ENCODE results near the gene TRPM3.

TRPM3 gene

GRCh38 chr9:70567511-70567910, 553.9 kb downstream of the TRPM3 start:
- DNase-seq: no peak

DNA sequence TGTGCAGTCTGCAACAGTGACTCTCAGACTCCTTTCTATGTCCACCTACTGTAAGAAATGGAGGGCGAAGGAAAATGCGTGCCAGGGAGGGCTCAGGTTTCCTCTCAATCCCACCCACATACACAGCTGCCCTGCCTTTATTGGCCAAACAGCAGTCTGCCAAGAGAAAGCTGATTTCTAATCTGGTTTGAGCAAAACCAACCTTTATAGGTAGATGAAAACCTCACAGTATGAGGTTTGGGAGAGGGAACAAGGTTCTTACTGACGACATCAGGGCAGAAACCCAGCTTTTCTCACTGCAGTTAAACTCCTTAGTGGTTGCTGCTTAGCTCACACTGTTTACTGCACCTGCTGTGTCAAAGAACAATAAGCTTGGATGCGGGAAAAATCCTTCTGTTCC, 554.7 kb downstream of the TRPM3 start:
- no peak for DNase-seq

DNA sequence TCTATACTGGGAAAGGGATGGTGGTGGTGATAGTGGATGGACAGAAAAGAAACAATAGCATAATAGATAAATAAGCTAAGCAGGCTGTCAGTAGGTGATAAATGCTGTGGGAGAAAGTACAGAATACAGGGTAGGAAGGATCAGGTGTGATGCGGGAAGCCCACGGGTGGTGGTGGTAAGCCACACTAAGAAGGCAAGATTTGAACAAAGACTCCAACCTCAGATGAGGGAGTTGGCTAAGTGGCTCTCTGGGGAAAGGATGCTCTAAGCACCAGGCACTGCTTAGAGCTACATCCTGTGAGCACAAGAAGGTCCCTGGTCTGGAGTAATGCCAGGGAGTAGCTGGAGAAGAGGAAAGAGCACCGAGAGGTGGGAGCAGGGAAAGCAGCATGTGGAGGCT, 555.4 kb downstream of the TRPM3 start:
- DNase-seq: no peak

DNA sequence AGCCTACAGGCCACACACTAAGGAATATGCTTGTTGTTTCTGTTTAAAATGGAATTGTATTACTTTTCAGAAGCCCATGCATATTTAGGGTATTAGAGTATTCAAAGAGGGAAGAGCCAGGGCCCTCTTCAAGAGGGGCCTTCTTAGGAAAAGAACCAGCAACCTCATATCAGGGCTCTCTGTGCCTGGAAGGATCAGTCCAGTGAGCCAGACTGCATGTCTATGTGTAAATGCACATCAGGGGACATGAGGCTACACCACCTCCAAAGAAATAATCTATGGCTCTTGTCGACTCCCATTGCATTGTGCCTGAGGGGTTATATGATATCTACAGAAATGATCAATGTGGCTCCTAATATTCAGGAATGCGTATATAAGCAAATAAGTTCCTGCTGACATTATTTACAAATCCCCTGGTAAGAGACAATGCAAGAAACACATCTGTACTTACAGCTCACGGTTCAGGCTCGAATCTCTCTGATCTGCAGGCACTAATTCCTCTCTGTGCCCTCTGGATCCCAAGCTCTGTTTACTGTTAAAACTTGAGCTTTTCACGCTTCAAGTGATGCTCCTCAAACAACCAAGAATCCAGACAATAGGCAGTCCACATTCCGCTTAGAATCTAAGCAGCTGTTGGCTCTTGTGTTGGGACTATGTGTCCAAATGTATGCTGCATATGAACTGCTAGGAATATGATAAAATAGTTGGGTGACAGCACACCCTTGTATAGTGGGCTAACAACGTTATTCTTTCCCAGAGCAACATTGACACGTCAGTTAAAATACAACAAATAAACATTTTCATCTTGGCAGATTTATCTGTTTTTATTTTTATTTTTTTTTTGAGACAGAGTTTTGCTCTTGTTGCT, 556.7 kb downstream of the TRPM3 start:
- DNase-seq: no peak

DNA sequence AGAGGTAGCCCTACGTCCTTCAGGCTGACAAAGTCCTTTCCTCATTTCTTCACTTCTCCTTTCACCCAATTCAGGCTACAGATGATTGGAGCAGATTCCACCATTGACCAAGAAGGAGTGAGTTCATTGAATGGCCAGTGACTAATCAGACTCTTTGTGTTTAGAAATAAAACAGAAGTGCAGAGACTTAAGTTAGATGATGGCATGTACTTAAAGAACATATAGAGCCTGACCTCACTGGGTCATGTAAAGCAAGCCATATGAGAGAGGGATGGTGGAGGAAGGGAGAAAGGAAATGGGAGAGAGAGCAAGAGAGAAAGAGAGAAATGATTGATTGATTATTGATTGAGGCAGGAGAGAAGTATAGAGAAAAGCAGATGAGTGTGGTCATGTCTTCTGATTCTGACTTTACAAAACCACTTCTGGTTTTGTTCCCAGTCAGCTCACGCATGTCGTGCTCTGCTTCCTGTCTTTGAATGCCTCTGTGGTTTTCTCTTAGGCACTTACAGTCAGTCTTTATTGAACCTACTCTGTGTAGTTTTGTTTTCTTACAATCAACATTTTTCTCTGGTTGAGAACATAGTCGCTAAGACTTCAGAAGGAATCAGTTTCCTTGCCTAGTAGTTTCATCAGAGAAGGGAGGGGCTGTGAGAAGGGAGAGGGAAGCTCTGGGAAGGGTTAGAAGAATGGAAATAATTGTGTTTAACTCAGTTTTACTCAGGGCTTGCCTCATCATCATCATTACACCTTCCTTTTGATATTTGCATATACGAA, 557.8 kb downstream of the TRPM3 start:
- DNase-seq: peak; percentile 53 to 57

DNA sequence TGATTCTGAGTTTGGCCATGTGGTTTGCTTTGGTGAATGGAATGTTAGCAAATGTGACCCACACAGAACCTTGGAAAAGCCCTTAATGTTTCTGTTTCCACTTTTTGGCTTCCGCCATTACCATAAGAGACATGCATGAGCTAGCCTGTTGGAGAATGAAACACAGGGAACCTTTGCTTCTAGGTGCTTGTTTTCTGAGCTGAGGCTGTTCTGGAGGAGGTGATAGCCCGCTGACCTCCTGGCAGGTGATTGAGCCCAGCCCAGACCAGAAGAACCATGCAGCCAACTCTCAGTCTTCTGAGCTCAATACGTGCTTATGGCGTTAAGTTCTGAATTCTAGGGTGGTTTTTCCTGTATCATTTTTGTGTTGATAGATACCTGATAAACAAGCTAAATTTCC, 558.4 kb downstream of the TRPM3 start:
- no peak for DNase-seq

DNA sequence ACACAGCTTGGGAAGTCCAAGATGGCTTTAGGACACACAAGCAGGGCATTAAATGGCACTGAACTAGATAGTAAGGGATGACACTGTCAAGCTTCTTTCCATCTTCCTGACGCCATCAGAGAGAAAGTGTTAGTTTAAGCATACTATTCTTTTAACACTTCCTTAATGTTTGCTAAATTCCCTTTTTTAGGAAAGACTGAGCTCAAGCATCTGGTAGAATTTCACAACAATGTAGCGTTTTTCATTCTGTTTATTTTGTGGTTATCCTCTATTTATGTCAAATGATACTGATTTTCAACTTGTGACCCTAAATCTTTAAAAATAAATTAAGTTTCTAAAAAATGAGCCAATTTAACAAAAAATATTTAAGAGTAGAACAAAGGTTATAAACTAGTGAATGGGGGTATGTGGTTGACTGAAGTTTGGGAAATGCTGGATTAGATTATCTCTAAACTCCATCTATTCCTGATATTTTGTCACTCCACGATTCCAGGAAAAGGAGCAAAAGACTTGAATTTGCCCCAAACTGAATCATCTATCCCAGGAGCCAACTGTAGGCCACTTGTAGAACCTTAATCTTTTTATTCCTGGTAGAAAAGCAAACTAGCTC, 559.5 kb downstream of the TRPM3 start:
- no peak for DNase-seq

- no peak for DNase-seq
Measured at GRCh38 chr9:70561111-70561510, 560.3 kb downstream of the TRPM3 start.

DNA sequence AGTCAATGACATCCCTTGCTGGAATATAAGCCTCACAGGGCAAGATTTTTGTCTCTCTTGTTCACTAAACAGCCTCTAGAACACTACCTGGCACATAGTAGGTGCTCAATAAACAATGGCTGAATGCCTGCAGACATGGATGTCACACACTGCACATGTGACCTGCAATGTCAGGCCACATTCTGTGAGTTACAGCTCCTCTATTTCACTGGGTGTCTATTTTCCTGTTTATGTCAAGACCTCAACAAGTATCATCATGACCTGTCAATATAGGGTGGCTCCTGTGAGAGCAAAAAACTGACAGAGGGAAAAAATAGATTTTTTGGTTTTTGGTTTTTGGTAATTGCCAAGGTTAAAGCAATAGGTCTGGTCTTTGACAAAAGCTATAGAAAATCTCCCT, 562.3 kb downstream of the TRPM3 start:
- no peak for DNase-seq

GRCh38 chr9:70557661-70558369, 563.6 kb downstream of the TRPM3 start:
- DNase-seq: no peak

GRCh38 chr9:70556771-70557170, 564.6 kb downstream of the TRPM3 start:
- DNase-seq: no peak

GRCh38 chr9:70554881-70555280, 566.5 kb downstream of the TRPM3 start:
- no peak for DNase-seq

GRCh38 chr9:70553707-70554673, 567.4 kb downstream of the TRPM3 start:
- DNase-seq: no peak

- no peak for DNase-seq
Measured at GRCh38 chr9:70552561-70552960, 568.9 kb downstream of the TRPM3 start.

GRCh38 chr9:70551801-70552200, 569.6 kb downstream of the TRPM3 start:
- DNase-seq: no peak

DNA sequence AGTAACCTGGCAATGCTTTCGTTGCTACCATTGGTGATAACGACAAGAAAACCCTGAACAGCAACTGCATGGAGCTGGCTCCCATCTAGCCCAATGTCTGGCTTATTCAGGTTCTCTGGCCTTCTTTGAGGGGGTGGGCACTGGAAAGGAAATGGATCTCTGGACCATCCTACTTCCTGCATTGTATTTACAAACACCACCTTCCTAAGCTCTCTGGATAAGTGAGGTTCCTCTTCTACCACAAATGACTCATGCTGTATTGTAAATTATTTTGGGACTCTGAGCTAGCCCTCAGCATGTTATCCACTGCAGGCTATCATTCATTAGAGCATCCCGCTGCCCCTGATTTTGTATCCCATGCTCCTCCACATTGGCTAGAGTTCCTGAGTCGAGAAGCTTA, 570.0 kb downstream of the TRPM3 start:
- DNase-seq: no peak

- no peak for DNase-seq
Measured at GRCh38 chr9:70549926-70550325, 571.5 kb downstream of the TRPM3 start.

DNA sequence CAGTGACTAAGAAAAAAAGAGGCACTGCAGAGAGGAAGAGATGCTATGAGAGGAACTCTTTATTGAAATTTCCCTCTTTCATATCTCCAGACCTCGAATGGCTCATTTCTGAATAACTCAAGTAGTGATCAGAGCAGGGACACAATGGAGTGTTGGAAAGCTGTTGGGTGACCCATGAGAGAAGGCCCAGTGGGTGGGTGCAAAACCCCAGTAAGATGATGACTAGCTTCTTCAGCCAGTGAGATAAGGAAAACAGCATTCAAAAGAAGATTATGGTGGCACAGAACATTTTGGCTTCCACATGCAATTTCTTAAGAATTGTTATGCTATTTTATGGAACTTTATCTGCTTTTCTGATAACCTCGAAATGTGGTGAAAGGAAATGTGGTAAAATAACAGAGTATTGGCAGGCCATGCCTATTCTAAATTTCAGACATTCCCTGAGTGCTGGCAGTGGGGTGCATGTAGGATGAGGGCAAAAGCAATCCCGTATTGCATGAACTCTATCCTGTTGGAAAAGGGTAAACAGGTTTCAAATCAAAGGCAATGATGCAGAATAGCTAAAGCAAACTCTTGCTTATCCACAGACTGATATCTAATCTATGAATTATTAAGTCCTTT, 579.0 kb downstream of the TRPM3 start:
- no peak for DNase-seq

- no peak for DNase-seq
Measured at GRCh38 chr9:70540016-70540415, 581.4 kb downstream of the TRPM3 start.

GRCh38 chr9:70539526-70539925, 581.9 kb downstream of the TRPM3 start:
- no peak for DNase-seq

DNA sequence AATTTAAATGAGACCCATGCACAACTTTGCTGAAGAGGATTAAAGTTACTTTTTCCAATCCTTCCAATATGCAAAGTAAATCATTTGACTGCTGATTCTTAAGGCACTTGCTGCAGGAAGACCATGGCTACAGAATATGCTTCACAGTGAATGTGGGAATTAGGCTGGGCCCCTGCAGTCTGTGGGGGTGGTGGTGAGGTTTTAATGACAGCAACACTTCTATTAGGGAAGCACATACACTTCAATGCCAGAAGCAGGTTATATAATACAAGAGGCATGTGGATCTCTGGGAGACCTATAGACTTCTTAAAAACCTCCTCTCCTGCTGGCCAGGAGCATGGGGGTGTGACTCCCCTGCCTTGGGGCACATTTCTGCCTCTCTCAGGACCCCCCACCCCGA, 582.4 kb downstream of the TRPM3 start:
- no peak for DNase-seq
